HL-60/S4 treated with phorbol 12-myristate 13-acetate at 8.2 ng/mL for 4 days and 3 days (cell line): ENCODE measurements around the gene ZBTB17.
"Not testable (repeated sequence)": the region's sequence is repeated elsewhere in the genome, so short reads cannot be mapped to it uniquely, and the experiment has no call there.

ENCODE experiments used
- in situ Hi-C: fragments of 300-500 bp; cut with MboI; formaldehyde crosslinking; loops from 2 replicates; pipeline ENCODE4 v1.15.0; 2022; ENCODE audit warnings: low sequenced_read_pairs

Gene ZBTB17

DNA sequence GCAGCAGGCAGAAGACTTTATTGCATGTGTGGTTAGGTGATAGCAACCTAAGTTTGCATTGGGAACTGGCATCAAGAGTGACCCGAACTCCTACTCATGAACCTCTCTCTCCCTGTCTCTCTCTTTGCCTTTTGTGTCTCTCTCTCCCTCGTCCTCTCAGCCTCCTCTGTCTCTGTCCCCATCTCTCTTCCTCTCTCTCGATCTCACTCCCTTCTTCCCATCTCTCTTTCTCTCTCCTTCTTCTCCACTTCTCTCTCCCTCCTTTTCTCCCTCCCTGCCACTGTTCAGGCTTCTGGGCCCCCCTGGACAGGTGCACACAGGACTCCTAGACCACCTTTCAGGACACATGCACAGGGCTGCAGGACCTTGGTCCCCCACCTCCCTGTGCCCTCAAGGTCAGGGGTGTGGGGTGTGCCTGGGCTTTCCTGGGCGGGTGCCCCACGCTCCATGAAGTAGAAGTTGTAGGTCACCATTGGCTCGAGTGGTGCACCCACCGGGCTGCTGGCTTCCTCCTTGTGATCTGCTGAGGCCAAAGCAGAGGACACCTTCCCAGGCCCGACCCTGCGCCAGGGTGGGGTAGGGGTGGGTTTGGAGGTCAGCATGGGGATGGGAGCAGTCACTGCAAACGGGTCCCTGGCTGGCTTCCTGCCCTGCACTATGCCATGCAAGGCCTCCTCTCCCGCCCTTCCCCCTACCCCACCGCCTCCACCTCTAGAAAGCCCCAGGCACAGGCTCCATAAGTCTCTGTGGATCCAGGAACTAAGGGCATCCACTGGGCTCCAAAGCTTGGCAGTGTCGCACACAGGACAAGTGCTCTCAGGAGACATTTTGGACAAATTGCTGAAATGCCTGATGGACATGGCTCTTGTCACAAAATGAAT lies 13.2 kb upstream of the ZBTB17 start:
- in situ Hi-C loops = no loop called here

DNA sequence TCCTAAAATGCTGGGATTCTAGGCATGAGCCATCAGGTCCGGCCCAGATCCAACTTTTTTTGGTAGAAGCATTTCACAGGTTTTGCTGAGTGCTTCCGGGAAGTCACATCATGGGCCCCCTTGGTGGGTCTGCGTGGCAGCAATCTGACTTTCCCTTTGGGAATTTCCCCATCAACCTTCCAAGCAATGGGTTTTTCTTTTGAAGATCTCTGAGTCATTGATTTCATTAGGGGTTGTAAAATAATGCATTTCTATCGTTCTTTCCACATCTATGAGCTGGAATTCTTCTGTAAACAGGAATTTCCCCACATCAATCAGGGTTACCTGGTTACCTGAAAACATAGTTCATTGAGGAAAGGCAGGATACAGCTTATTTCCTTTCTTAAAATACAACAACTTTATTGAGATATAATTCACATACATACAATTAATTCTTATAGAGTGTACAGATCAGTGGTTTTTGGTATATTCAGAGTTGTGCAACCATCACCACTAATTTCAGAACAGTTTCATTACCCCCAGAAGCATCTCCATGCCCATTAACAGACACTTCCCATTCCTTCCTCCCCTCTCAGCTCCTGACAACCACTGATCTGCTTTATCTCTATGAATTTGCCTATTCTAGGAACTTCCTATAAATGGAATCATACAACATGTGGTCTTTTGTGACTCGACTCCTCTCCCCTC lies 9.9 kb upstream of the ZBTB17 start:
- in situ Hi-C loops = no loop called here

DNA sequence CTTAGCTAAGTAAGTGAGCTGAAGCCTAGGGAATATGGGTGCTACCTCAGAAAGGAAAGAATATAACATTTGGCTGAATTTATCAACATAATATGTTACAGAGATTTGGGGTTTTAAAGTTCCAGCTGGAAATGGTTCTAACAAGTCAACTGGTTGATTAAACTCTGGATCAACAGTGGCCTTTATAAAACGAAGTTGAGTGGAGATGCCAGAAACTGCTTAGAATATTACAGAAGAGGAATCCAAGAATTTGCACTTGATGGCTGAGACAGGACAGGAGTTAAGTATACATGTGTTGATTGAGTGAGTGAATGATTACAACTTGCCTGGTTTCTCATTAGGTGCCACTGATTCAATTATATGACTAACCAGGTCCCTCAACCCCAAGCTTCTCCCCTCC lies 7.4 kb upstream of the ZBTB17 start:
- in situ Hi-C loops = no loop called here

DNA sequence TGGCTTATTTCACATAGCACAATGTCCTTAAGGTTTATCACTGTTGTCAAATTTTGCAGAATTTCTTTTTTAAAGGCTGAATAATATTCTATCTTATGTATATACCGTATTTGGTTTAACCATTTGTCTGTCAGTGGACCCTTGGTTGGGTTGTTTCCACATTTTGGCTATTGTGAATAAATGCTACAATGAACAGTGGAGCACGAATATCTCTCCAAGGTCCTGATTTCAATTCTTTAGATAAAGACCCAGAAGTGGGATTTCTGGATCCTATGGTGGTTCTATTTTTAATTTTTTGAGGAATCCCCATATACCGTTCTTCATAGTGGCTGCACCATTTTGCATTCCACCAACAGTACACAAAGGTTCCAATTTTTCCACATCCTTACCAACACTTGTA lies 5.8 kb upstream of the ZBTB17 start:
- in situ Hi-C loops = no loop called here

DNA sequence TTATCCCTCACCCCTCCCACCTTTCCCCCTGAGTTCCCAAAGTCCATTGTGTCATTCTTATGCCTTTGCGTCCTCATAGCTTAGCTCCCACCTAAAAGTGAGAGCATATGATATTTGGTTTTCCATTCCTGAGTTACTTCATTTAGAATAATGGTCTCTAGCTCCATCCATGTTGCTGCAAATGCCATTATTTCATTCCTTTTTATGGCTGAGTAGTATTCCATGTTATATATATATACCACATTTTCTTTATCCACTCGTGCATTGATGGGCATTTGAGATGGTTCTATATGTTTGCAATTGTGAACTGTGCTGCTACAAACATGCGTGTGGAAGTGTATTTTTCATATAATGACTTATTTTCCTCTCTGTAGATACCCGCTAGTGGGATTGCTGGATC lies 2.0 kb upstream of the ZBTB17 start:
- in situ Hi-C loops = not testable (repeated sequence)

DNA sequence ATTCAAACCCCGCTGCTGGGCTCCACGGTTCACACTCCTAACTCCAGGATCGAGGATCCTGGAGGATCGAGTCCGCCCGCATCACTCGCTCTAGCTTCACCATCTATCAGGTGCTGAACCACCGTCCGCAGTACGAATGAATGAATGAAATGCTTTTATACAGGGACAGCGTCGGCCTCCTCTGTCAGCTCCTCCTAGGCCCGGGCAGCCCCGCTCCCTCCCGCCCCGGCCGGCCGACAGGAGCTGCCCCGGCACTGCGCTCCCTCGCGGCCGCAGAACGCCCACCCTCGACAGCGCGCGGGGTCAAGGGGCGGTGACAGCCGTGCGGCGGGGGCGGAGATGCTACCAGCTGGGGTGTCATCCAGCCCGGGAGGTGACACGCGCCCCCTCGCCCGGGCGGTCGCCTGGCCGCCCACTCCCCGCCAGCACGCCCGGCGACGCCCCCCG lies 520 bp downstream of the ZBTB17 start:
- in situ Hi-C loops = no loop called here

DNA sequence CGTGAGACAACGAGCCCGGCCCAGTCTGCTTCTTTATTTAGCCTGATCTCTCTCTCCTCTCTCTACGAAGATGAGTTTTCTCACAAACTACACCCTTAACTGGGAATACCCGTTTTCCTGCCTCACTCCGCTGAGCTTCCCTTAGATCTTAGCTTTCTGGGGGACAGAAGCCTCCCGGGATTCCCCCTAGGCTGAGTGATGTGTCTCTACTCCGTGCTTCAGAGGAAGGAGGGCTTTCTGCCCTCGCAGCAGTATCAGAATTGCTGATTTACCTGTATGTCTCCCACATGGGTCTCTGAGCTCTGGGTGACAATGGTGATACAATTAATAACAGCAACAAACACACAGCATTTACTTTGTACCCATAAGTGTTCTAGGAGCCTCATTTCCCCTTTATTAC lies 1.0 kb downstream of the ZBTB17 start:
- in situ Hi-C loops = no loop called here

DNA sequence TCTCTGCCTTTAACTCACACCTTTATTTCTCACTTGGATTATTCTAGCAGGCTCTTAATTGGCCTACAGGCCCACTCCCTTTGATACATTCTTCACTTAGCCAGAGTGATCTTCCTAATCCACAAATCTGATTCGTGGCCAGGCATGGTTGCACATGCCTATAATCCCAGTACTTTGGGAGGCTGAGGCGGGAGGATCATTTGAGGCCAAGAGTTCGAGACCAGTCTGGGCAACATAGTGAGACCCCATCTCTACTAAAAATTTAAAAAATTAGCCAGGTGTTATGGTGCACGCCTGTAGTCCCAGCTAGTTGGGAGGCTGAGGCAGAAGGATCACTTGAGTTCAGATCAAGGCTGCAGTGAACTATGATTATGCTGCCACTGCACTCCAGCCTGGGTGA lies 2.1 kb downstream of the ZBTB17 start:
- in situ Hi-C loops = no loop called here

DNA sequence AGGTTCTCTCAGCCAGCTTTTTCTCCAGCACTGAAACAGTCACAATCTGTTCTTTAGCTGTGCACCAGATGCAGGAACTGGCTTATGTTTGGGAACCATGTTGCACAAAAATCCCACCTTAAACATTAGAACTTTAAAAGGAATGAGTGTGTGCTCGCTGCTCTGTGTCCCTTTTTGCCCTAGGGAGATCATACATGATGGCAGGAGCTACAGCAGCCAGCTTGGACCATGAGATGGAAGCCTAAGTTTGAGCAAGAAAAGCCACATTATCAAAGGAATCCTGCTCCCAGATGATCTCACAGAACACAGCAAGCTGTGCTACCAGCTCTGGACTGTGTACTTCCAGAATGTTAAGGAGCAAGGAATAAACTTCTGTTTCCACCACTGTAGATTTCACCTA lies 3.5 kb downstream of the ZBTB17 start:
- in situ Hi-C loops = no loop called here

DNA sequence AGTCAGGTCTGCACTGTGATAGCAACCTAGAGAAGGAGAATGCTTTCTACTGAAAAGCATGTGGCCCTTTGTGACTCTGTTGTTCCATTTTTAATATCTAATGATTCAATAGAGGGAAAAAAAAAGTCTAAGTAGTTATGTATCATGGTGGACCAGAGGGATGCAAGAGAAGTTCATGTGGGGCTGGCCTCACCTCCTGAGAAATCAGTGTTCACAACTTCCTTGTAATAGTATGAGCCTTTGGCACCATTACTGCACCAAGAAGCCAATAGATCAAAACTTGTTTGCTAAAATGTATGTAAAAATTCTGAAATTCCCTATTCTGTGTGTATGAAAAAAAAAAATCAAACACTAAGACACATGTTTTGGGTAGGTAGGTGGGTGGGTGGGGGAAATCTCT lies 5.0 kb downstream of the ZBTB17 start:
- in situ Hi-C loops = no loop called here

DNA sequence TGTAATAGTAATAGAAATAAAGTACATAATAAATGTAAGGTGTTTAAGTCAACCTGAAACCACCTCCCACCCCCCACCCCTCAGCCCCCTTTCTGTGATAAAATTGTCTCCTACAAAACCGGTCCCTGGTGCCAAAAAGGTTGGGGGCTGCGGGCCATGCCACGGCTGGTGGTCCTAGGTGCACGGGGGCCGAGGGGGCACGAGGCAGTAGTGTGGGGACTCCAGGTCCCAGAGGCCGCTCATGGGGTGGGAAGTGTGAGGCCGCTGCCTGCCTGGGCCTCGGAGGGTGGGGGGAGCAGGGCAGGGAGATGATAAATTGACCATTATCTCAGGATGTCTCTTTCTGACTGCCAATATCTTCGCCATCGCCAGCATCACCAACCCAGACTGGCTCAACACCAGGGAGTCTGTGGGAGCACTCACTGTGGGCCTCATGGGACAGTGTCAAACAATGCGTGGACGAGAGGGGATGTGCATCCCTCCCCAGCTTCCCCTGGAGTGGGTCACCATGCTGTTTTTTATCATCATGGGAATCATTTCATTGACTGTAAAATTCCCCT lies 6.5 kb downstream of the ZBTB17 start:
- in situ Hi-C loops = no loop called here

DNA sequence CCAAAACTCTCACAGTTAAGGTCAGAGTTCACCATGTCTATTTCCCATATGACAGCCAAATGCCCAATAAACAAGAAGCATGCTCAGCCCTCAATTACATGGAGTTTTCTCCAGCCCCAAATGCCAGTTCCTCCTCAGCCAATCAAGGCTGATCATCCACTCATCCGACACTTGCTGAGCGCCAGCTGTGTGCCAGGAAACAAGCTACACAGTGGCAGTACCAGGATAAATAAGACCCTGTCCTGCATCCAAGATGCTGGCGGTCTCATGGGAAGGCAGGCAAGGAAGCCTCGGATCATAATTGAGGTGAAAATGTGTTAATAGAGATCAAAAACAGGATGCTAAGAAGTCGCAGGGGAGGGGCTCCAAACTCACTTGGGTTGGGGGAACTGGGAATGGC lies 7.7 kb downstream of the ZBTB17 start:
- in situ Hi-C loops = no loop called here

DNA sequence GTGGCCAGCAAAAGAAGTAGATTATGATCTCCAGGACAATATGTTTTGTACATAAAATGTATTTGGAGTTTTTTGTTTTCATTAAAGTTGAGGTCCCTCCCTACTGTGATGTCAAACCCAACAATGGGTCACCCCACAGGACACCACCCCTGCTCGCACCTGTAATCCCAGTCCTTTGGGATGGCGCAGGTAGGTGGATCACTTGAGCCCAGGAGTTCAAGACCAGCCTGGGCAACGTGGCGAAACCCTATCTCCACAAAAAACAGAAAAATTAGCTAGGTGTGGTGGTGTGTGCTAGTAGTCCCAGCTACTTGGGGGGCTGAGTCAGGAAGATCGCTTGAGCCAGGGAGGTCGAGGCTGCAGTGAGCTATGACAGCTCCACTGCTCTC lies 9.0 kb downstream of the ZBTB17 start:
- in situ Hi-C loops = no loop called here

DNA sequence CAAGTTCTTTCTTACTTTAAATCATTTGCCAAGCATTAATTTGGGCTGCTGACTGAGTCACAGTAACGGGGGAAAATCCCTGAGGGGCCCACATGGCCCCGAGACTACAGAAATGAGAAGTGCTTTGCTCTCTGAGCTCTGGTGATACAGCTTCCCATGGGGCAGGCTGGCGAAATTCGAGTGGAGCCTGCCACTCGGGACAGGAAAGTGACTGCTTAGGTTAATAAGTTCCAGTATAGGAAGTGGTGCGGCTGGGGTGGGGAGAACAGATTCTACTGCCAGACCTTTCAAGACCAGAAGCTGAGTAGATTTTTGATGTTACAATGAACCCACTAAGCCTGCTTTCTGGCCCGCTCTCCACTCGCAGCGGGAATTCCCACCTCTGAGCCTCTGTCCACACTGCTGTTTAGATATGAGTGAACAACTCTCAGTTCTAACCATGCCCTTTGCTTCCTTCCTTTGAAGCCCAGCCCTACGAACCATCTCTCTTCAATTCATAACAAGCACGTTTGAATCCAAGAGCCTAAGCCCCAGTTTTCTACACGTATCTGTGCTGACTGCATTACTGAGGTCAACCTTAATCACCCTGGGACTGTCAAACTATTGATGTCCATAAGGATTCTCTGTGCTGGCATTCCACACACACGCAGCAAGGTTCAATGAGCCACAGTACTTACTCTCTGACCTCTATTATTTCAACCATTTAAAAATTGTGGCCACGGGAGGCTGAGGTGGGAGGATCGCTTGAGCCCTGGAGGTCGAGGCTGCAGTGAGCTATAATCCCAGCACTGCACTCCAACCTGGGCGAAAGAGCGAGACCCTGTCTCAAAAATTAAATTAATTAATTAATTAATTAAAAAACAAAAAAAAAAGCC lies 9.6 kb downstream of the ZBTB17 start:
- in situ Hi-C loops = no loop called here

DNA sequence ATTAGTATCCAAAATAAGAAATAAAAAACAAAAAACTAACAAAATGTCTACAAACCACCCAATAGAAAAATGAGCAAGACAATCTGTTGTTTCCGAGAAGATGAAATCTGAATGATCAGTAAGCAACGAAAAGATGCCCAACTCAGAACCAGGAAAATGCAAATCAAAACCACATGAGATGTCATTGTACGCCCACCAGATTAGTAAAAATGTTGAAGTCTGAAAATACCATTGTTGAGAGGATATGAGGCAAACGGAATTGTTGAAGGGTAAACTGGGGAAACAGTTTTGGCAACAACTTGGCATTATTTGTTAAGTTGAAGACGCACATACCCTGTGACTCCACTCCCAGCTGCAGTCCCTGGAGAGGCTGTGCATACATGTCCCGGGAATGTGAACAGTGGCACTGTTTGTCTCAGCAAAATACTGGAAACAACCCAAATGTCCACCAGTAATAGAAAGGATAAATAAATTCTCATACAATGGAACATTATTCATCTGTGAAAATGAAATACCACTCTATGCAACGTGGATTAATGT lies 10.6 kb downstream of the ZBTB17 start:
- in situ Hi-C loops = no loop called here

DNA sequence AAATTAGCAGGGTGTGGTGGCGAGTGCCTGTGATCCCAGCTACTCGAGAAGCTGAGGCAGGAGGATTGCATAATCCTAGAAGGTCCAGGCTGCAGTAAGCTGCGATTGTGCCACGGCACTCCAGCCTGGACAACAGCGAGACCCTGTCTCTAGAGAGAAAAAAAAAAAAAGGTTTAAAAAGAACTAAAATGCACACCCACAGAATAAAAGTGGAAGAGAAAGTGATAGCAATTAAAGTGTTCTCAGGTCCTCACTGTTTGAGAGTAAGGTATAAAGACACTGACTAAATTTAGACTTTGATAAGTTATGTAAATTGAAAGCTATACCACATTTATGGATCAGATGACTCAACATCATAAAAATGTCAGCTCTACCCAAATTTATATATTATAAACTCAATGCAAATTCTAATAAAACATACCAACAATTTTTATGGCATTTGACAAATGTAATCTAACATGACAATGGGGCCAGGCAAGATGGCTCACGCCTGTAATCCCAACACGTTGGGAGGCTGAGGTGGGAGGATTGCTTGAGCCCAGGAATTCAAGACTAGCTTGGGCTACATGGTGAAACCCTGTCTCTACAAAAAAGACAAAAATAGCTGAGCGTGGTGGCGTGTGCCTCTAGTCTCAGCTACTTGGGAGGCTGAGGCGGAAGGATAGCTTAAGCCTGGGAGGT lies 11.8 kb downstream of the ZBTB17 start:
- in situ Hi-C loops = no loop called here

DNA sequence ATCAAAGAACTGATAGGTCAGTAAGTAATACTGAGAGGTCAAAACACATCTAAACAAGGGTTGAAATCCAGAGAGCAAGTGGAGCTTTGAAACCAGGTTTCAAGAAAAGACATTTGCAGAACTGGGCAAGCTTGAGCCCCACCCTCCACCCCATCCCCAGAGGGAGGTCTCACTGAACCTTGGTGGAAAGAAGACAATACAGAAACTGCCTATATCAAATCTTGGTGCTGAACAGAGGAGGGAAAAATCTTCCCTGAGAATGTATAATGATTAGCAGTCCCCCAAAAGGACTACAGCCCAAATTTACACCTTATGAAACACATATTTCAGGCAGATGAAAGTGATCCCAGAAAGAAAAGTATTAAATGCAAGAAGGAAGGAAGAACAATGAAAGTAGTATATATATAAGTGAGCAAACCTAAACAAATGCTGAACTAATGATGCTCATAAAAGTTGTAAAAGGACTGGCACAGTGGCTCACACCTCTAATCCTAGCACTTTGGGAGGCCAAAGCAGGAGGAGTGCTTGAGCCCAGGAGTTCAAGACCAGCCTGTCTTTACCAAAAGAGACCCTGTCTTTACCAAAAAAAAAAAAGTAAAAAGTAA lies 12.4 kb downstream of the ZBTB17 start:
- in situ Hi-C loops = no loop called here

DNA sequence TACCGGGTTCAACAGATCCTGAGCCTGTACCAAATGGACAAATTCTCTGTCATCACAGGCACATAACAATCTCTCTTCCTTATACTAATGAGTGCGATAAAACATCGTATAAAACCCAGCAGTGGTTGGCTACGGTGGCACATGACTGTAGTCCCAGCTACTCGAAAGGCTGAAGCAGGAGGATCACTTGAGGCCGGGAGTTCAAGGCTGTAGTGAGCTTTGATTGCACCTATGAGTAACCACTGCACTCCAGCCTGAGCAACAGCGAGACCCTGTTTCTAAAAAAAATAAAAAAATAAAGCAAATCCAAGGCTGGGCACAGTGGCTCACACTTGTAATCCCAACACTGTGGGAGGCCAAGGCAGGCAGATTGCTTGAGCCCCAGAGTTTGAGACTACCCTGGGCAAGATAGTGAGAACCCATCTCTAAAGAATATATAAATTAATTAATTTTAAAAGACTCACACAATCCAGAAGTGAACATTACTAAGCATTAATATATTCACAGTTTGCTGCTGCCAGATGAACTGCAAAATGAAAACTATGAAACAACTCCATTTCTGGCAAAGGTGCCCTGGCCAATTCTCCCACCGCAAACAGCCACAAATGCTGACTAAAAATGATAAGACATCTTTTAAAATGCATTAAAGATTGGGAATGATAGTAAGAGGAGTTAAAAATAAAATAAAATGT lies 13.1 kb downstream of the ZBTB17 start:
- in situ Hi-C loops = no loop called here

DNA sequence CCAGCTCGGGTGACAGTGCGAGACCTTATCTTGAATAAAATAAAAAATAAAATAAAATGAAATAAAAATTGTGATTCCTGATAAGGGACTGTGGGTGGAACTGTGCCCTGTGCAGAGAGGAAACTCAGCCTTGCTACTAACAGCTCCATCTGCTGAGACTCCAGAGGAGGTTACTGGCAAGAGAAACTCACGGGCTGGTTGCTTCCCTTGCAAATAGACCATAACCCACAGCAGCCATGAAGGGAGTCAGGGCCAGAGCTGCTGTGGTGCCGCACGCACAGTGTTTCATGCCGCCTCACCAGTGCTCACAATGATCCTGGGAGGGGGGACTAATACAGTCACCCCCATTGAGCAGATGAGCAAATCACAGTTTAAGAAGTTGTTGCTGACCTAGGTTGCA lies 13.7 kb downstream of the ZBTB17 start:
- in situ Hi-C loops = no loop called here
